ENCODE results near the gene ZNF525.

The ZNF525 gene

GRCh38 chr19:53381376-53381775 lies 15.9 kb downstream of the ZNF525 start:
- H3F3A ChIP-seq (ENCODE audit: insufficient read depth, low read length) = no peaks in the 10 kb centered on the region
- H3K36me3 ChIP-seq (ENCODE audit: insufficient read depth, low read length) = no peaks in the 10 kb centered on the region
- peaks cover 8% of the 10 kb centered on the region; the same call in 1 of the 2 replicates for H3K9me3 ChIP-seq (ENCODE audit: low read length)

GRCh38 chr19:53388168-53388567 lies 22.7 kb downstream of the ZNF525 start:
- Histone ChIP-seq H3K4me3 (ENCODE audit: low read depth, low read length, poor library complexity, severe bottlenecking) (no peak overlapping the region), H3K4me2 (ENCODE audit: low read length) (no peak overlapping the region), H3K9ac (ENCODE audit: low read length) (no peak overlapping the region), H3K9me3 (ENCODE audit: low read length) (peaks cover 8% of the 10 kb centered on the region; the same call in 1 of the 2 replicates), H3K27me3 (ENCODE audit: insufficient read depth, low read length) (no peaks in the 10 kb centered on the region), H3K9me2 (ENCODE audit: low read depth, low read length) (no peaks in the 10 kb centered on the region), H3K36me3 (ENCODE audit: insufficient read depth, low read length) (no peaks in the 10 kb centered on the region), H3F3A (ENCODE audit: insufficient read depth, low read length) (no peaks in the 10 kb centered on the region), H3K27ac (ENCODE audit: low read depth, low read length, poor library complexity, severe bottlenecking) (no peak overlapping the region), H4K20me1 (ENCODE audit: insufficient read depth, low read length) (no peaks in the 10 kb centered on the region), H3K79me2 (ENCODE audit: insufficient read depth, low read length) (no peaks in the 10 kb centered on the region), H2AFZ (ENCODE audit: low read length) (no peak overlapping the region), H3K4me1 (ENCODE audit: insufficient read depth, low read length, severe bottlenecking) (no peaks in the 10 kb centered on the region)
- no peak for TF ChIP-seq EZH2 (IDR thresholded peaks at IDR 0.05; ENCODE audit: borderline replicate concordance, low read length)
- TF ChIP-seq, protein P1, sequence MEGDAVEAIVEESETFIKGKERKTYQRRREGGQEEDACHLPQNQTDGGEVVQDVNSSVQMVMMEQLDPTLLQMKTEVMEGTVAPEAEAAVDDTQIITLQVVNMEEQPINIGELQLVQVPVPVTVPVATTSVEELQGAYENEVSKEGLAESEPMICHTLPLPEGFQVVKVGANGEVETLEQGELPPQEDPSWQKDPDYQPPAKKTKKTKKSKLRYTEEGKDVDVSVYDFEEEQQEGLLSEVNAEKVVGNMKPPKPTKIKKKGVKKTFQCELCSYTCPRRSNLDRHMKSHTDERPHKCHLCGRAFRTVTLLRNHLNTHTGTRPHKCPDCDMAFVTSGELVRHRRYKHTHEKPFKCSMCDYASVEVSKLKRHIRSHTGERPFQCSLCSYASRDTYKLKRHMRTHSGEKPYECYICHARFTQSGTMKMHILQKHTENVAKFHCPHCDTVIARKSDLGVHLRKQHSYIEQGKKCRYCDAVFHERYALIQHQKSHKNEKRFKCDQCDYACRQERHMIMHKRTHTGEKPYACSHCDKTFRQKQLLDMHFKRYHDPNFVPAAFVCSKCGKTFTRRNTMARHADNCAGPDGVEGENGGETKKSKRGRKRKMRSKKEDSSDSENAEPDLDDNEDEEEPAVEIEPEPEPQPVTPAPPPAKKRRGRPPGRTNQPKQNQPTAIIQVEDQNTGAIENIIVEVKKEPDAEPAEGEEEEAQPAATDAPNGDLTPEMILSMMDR (IDR thresholded peaks at IDR 0.05; ENCODE audit: low read length) = no peak

More at GRCh38 chr19:53381376-53381775, 15.9 kb downstream of the ZNF525 start:
- Histone ChIP-seq H3K4me2 (ENCODE audit: low read length) (no peak overlapping the region), H3K27me3 (ENCODE audit: insufficient read depth, low read length) (no peaks in the 10 kb centered on the region), H3K79me2 (ENCODE audit: insufficient read depth, low read length) (no peaks in the 10 kb centered on the region), H3K27ac (ENCODE audit: low read depth, low read length, poor library complexity, severe bottlenecking) (no peak overlapping the region), H3K9me2 (ENCODE audit: low read depth, low read length) (no peaks in the 10 kb centered on the region), H3K4me1 (ENCODE audit: insufficient read depth, low read length, severe bottlenecking) (no peaks in the 10 kb centered on the region), H4K20me1 (ENCODE audit: insufficient read depth, low read length) (no peaks in the 10 kb centered on the region), H2AFZ (ENCODE audit: low read length) (no peak overlapping the region), H3K4me3 (ENCODE audit: low read depth, low read length, poor library complexity, severe bottlenecking) (no peak overlapping the region), H3K9ac (ENCODE audit: low read length) (no peak overlapping the region)
- no peak for TF ChIP-seq EZH2 (IDR thresholded peaks at IDR 0.05; ENCODE audit: borderline replicate concordance, low read length)
- TF ChIP-seq, protein P1 (IDR thresholded peaks at IDR 0.05; ENCODE audit: low read length) = no peak

DNA sequence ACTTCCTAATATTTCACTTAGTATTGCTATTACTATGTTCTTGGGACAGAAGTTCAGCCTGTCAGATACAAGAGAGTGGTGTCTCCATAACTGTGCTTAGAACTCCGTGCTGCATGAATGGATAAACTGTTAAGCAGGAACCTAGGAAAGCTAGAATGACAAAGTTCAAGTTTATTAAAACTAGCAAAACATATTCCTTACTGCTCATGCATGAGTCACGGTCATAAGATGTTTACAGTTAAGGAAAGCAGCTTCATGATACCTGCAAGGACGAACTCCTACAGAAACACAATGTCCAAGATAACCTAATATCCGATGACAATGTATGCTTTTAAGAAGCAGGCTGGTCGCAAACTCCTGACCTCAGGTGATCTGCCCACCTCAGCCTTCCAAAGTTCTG lies 23.4 kb downstream of the ZNF525 start:
- TF ChIP-seq, protein P1 (IDR thresholded peaks at IDR 0.05; ENCODE audit: low read length) = no peak
- no peak for TF ChIP-seq EZH2 (IDR thresholded peaks at IDR 0.05; ENCODE audit: borderline replicate concordance, low read length)
- no peaks in the 10 kb centered on the region for H3K9me2 ChIP-seq (ENCODE audit: low read depth, low read length)
- H3K4me3 ChIP-seq (ENCODE audit: low read depth, low read length, poor library complexity, severe bottlenecking) = no peak overlapping the region
- H3K4me1 ChIP-seq (ENCODE audit: insufficient read depth, low read length, severe bottlenecking) = no peaks in the 10 kb centered on the region
- H3K9me3 ChIP-seq (ENCODE audit: low read length) = peaks cover 8% of the 10 kb centered on the region; the same call in 1 of the 2 replicates
- H3K27ac ChIP-seq (ENCODE audit: low read depth, low read length, poor library complexity, severe bottlenecking) = no peak overlapping the region
- no peaks in the 10 kb centered on the region for H3K36me3 ChIP-seq (ENCODE audit: insufficient read depth, low read length)
- no peaks in the 10 kb centered on the region for H3K79me2 ChIP-seq (ENCODE audit: insufficient read depth, low read length)
- no peak overlapping the region for H2AFZ ChIP-seq (ENCODE audit: low read length)
- no peak overlapping the region for H3K9ac ChIP-seq (ENCODE audit: low read length)
- no peak overlapping the region for H3K4me2 ChIP-seq (ENCODE audit: low read length)
- H3F3A ChIP-seq (ENCODE audit: insufficient read depth, low read length) = no peaks in the 10 kb centered on the region
- no peaks in the 10 kb centered on the region for H4K20me1 ChIP-seq (ENCODE audit: insufficient read depth, low read length)
- H3K27me3 ChIP-seq (ENCODE audit: insufficient read depth, low read length) = no peaks in the 10 kb centered on the region

Data from OCI-LY1 (cell line).